CD4-positive, alpha-beta T cell treated with Interleukin-6 at 100 ng/mL for 8 hours (primary cell): ENCODE measurements around the gene CHFR.
"Not testable (repeated sequence)": the region's sequence is repeated elsewhere in the genome, so short reads cannot be mapped to it uniquely, and the experiment has no call there.

ENCODE experiments used
- DNase-seq: peaks from one replicate; pipeline ENCODE4 v3.0.0-alpha.2; 2020; ENCODE audit warnings: mixed read lengths, low spot score

The CHFR gene

GRCh38 chr12:132839558-132840235 is 47.7 kb downstream of the CHFR start:
- no peak for DNase-seq

GRCh38 chr12:132838410-132839080 is 48.9 kb downstream of the CHFR start:
- DNase-seq, result no peak

GRCh38 chr12:132837693-132838409 is 49.6 kb downstream of the CHFR start:
- DNase-seq, result no peak

- no peak for DNase-seq
Measured at GRCh38 chr12:132836795-132837331, 50.5 kb downstream of the CHFR start.

- DNase-seq, result not testable (repeated sequence)
Measured at GRCh38 chr12:132836230-132836629, 51.2 kb downstream of the CHFR start.

GRCh38 chr12:132835076-132836025 is 52.1 kb downstream of the CHFR start:
- no peak for DNase-seq

GRCh38 chr12:132834181-132834711 is 53.2 kb downstream of the CHFR start:
- peak; percentile 57 for DNase-seq

- DNase-seq, result no peak
Measured at GRCh38 chr12:132833341-132833740, 54.1 kb downstream of the CHFR start.

- DNase-seq, result no peak
Measured at GRCh38 chr12:132831771-132832170, 55.6 kb downstream of the CHFR start.

GRCh38 chr12:132828706-132829534 is 58.5 kb downstream of the CHFR start, which contains the start of gene GOLGA3:
Gene GOLGA3, minus strand, starts transcription at chr12:132828869. Its CDS starts 6,741 bp downstream, at chr12:132822128.
- peak; percentile 94 for DNase-seq

- no peak for DNase-seq
Measured at GRCh38 chr12:132827763-132828703, 59.4 kb downstream of the CHFR start.

- DNase-seq, result no peak
Measured at GRCh38 chr12:132825861-132826260, 61.5 kb downstream of the CHFR start.

GRCh38 chr12:132825089-132825488 is 62.3 kb downstream of the CHFR start:
- no peak for DNase-seq

GRCh38 chr12:132824053-132824452 is 63.4 kb downstream of the CHFR start:
- no peak for DNase-seq

- DNase-seq, result no peak
Measured at GRCh38 chr12:132818562-132818961, 68.8 kb downstream of the CHFR start.

- DNase-seq, result no peak
Measured at GRCh38 chr12:132814232-132814631, 73.2 kb downstream of the CHFR start.

- no peak for DNase-seq
Measured at GRCh38 chr12:132813443-132813842, 74.0 kb downstream of the CHFR start.

GRCh38 chr12:132812631-132813305 is 74.6 kb downstream of the CHFR start:
- no peak for DNase-seq

GRCh38 chr12:132809391-132809790 is 78.0 kb downstream of the CHFR start:
- DNase-seq, result not testable (repeated sequence)
